ENCODE data around the gene FOXJ1.

- no peak for TF ChIP-seq CTCF (conservative IDR thresholded peaks at IDR 0.05; ENCODE audit: low read depth, low read length)
- no peak for TF ChIP-seq FOS (IDR thresholded peaks at IDR 0.05; ENCODE audit: low read depth, low read length)
- TF ChIP-seq RAD21 (IDR thresholded peaks at IDR 0.05; ENCODE audit: low read length) = no peak
- no peak for TF ChIP-seq POLR2A (IDR thresholded peaks at IDR 0.05; ENCODE audit: low read depth, low read length)
- no peak for TF ChIP-seq MXI1 (IDR thresholded peaks at IDR 0.05; ENCODE audit: borderline replicate concordance, low read depth, low read length)
- TF ChIP-seq CEBPB (IDR thresholded peaks at IDR 0.05; ENCODE audit: low read depth, low read length) = no peak
- no peak for TF ChIP-seq SMC3 (IDR thresholded peaks at IDR 0.05; ENCODE audit: low read depth, low read length)
- TF ChIP-seq MAZ (IDR thresholded peaks at IDR 0.05; ENCODE audit: borderline replicate concordance, low read depth, low read length) = no peak
- TF ChIP-seq MAFK (IDR thresholded peaks at IDR 0.05; ENCODE audit: low read depth, low read length) = no peak
- TF ChIP-seq, protein P1, sequence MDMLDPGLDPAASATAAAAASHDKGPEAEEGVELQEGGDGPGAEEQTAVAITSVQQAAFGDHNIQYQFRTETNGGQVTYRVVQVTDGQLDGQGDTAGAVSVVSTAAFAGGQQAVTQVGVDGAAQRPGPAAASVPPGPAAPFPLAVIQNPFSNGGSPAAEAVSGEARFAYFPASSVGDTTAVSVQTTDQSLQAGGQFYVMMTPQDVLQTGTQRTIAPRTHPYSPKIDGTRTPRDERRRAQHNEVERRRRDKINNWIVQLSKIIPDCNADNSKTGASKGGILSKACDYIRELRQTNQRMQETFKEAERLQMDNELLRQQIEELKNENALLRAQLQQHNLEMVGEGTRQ (IDR thresholded peaks at IDR 0.05; ENCODE audit: low read depth, low read length) = no peak
- TF ChIP-seq BHLHE40 (IDR thresholded peaks at IDR 0.05; ENCODE audit: low read depth, low read length) = no peak
- no peak for TF ChIP-seq NFE2L2 (IDR thresholded peaks at IDR 0.05; ENCODE audit: low read depth, low read length)
Observed at GRCh38 chr17:76139801-76140660, 1.0 kb downstream of the FOXJ1 start.

Data from IMR-90 (cell line).